ENCODE results near the gene DDX54.

The DDX54 gene

GRCh38 chr12:113133036-113133435 is 52.2 kb downstream of the DDX54 start:
- TF ChIP-seq CTCF (IDR thresholded peaks at IDR 0.05) (no peak), ZFX (IDR thresholded peaks at IDR 0.05; ENCODE audit: borderline replicate concordance) (no peak)
- H3K27ac ChIP-seq = no peak overlapping the region

GRCh38 chr12:113131556-113131955 is 53.7 kb downstream of the DDX54 start:
- no peak overlapping the region for H3K27ac ChIP-seq
- TF ChIP-seq ZFX (IDR thresholded peaks at IDR 0.05; ENCODE audit: borderline replicate concordance) (no peak), CTCF (IDR thresholded peaks at IDR 0.05) (no peak)

GRCh38 chr12:113130457-113131135 is 54.7 kb downstream of the DDX54 start:
- H3K27ac ChIP-seq = no peak overlapping the region

GRCh38 chr12:113129664-113130456 is 55.4 kb downstream of the DDX54 start:
- H3K27ac ChIP-seq = no peak overlapping the region
- TF ChIP-seq CTCF (IDR thresholded peaks at IDR 0.05) = no peak
- no peak for TF ChIP-seq ZFX (IDR thresholded peaks at IDR 0.05; ENCODE audit: borderline replicate concordance)

More at GRCh38 chr12:113130457-113131135, 54.7 kb downstream of the DDX54 start:
- TF ChIP-seq CTCF (IDR thresholded peaks at IDR 0.05) (peak; percentile 73), ZFX (IDR thresholded peaks at IDR 0.05; ENCODE audit: borderline replicate concordance) (no peak)

- no peak overlapping the region for H3K27ac ChIP-seq
- TF ChIP-seq ZFX (IDR thresholded peaks at IDR 0.05; ENCODE audit: borderline replicate concordance) (no peak), CTCF (IDR thresholded peaks at IDR 0.05) (no peak)
Observed at GRCh38 chr12:113128802-113129663, 56.2 kb downstream of the DDX54 start.

GRCh38 chr12:113127791-113128199 is 57.5 kb downstream of the DDX54 start:
- TF ChIP-seq CTCF (IDR thresholded peaks at IDR 0.05) (no peak), ZFX (IDR thresholded peaks at IDR 0.05; ENCODE audit: borderline replicate concordance) (no peak)
- H3K27ac ChIP-seq = no peak overlapping the region

Measured in 22Rv1 (cell line).